Fibroblast of gingiva (primary cell): ENCODE measurements around the gene SIM2.

Experiments
- DNase-seq: peaks from one replicate; pipeline ENCODE4 v3.0.0-alpha.2; 2011; ENCODE audit warnings: low read depth

SIM2 gene

GRCh38 chr21:36700971-36701755 is 2.2 kb downstream of the SIM2 start:
- DNase-seq, result no peak

- no peak for DNase-seq
Observed at GRCh38 chr21:36701756-36702621, 3.1 kb downstream of the SIM2 start.

- no peak for DNase-seq
Observed at GRCh38 chr21:36702622-36702968, 3.7 kb downstream of the SIM2 start.

- DNase-seq, result no peak
Observed at GRCh38 chr21:36703123-36703522, 4.2 kb downstream of the SIM2 start.

- no peak for DNase-seq
Observed at GRCh38 chr21:36703626-36704280, 4.8 kb downstream of the SIM2 start.

GRCh38 chr21:36704281-36704957 is 5.5 kb downstream of the SIM2 start:
- DNase-seq, result no peak

GRCh38 chr21:36704958-36705678 is 6.2 kb downstream of the SIM2 start:
- no peak for DNase-seq

- DNase-seq, result no peak
Observed at GRCh38 chr21:36705679-36706481, 7.0 kb downstream of the SIM2 start.

GRCh38 chr21:36706482-36706852 is 7.6 kb downstream of the SIM2 start:
- DNase-seq, result no peak

- no peak for DNase-seq
Observed at GRCh38 chr21:36706951-36707762, 8.2 kb downstream of the SIM2 start.

- DNase-seq, result no peak
Observed at GRCh38 chr21:36707763-36708285, 8.9 kb downstream of the SIM2 start.

GRCh38 chr21:36708286-36709029 is 9.5 kb downstream of the SIM2 start:
- DNase-seq, result no peak

GRCh38 chr21:36709030-36709867 is 10.3 kb downstream of the SIM2 start:
- DNase-seq, result no peak

- DNase-seq, result no peak
Observed at GRCh38 chr21:36709868-36710728, 11.2 kb downstream of the SIM2 start.

- DNase-seq, result no peak
Observed at GRCh38 chr21:36710729-36711048, 11.8 kb downstream of the SIM2 start.

- no peak for DNase-seq
Observed at GRCh38 chr21:36713746-36714145, 14.8 kb downstream of the SIM2 start.

GRCh38 chr21:36716387-36716786 is 17.5 kb downstream of the SIM2 start:
- no peak for DNase-seq
